Limb (tissue), 2 donors: Measurements from ENCODE around the gene SLFN14.
A peak's percentile ranks its signal among the peaks of the same experiment; 100 is the strongest.
"Not testable (repeated sequence)": the region's sequence is repeated elsewhere in the genome, so short reads cannot be mapped to it uniquely, and the experiment has no call there.

Source experiments
- DNase-seq, 2 donors: peaks; one replicate each; pipeline ENCODE4 v3.0.0-alpha.2; 2016; ENCODE audit errors: extremely low spot score in 2 of 2

Gene SLFN14

GRCh38 chr17:35560703-35561102 lies at the start of gene SLFN14:
TSS of gene SLFN14 (minus strand) at chr17:35560819. CDS start at chr17:35558062, 2,757 bp downstream.
- no peak for DNase-seq

GRCh38 chr17:35609831-35610230 lies 49.2 kb upstream of the SLFN14 start:
- DNase-seq: no peak

- no peak for DNase-seq
Measured at GRCh38 chr17:35607239-35607847, 46.7 kb upstream of the SLFN14 start.

- DNase-seq: no peak
Measured at GRCh38 chr17:35605678-35606077, 45.1 kb upstream of the SLFN14 start.

- DNase-seq: no peak
Measured at GRCh38 chr17:35603674-35604073, 43.1 kb upstream of the SLFN14 start.

- no peak for DNase-seq
Measured at GRCh38 chr17:35597604-35598003, 37.0 kb upstream of the SLFN14 start.

GRCh38 chr17:35596530-35597233 lies 36.1 kb upstream of the SLFN14 start:
- no peak for DNase-seq

- DNase-seq: no peak
Measured at GRCh38 chr17:35596072-35596471, 35.5 kb upstream of the SLFN14 start.

- DNase-seq: no peak
Measured at GRCh38 chr17:35588196-35588920, 27.7 kb upstream of the SLFN14 start.

- peak; percentile 94 to 99 for DNase-seq
Measured at GRCh38 chr17:35587074-35587961, 26.7 kb upstream of the SLFN14 start, which contains the start of gene AP2B1. TSS of gene AP2B1 (plus strand) at chr17:35587322. CDS start at chr17:35594031, 6,709 bp downstream.

- DNase-seq: no peak
Measured at GRCh38 chr17:35586569-35587073, 26.0 kb upstream of the SLFN14 start.

GRCh38 chr17:35584061-35584460 lies 23.4 kb upstream of the SLFN14 start:
- no peak for DNase-seq

GRCh38 chr17:35578929-35579432 lies 18.4 kb upstream of the SLFN14 start:
- DNase-seq: no peak

GRCh38 chr17:35578197-35578928 lies 17.7 kb upstream of the SLFN14 start, which contains the start of gene PEX12:
TSS of gene PEX12 (minus strand) at chr17:35578571. CDS start at chr17:35578021, 550 bp downstream.
- peak; percentile 88 to 96 for DNase-seq

- no peak for DNase-seq
Measured at GRCh38 chr17:35577830-35578196, 17.2 kb upstream of the SLFN14 start.

- DNase-seq: no peak
Measured at GRCh38 chr17:35575759-35576158, 15.1 kb upstream of the SLFN14 start.

GRCh38 chr17:35569405-35569804 lies 8.8 kb upstream of the SLFN14 start:
- no peak for DNase-seq

- no peak for DNase-seq
Measured at GRCh38 chr17:35568561-35568960, 7.9 kb upstream of the SLFN14 start.

GRCh38 chr17:35566968-35567367 lies 6.3 kb upstream of the SLFN14 start:
- DNase-seq: no peak

GRCh38 chr17:35563181-35563580 lies 2.6 kb upstream of the SLFN14 start:
- DNase-seq: not testable (repeated sequence)
